Endodermal cell (in vitro differentiated cells): ENCODE measurements around the gene CD80. TPM values are rescaled to one million over a fixed set of nuclear protein-coding genes. Genes with fewer than 3 reads are reported as not detected.

Experiments used
- DNase-seq: peaks from one replicate; pipeline ENCODE4 v3.0.0-alpha.2; 2017
- H3K27ac ChIP-seq: 2 replicates; pipeline ENCODE4 v1.5.1; 2013; ENCODE audit warnings: mild to moderate bottlenecking, low read depth, low read length, moderate library complexity
- H3K27me3 ChIP-seq: 2 replicates; pipeline ENCODE4 v1.6.1; 2013; ENCODE audit warnings: mild to moderate bottlenecking, low read length, moderate library complexity; ENCODE audit not compliant: insufficient read depth, control insufficient read depth, poor library complexity, severe bottlenecking
- H3K36me3 ChIP-seq: 2 replicates; pipeline ENCODE4 v1.7.0; 2013; ENCODE audit warnings: mild to moderate bottlenecking, low read length, moderate library complexity; ENCODE audit not compliant: control insufficient read depth, insufficient read depth
- H3K4me1 ChIP-seq: one replicate; pipeline ENCODE4 v1.7.0; 2013; ENCODE audit warnings: low read length; ENCODE audit not compliant: control insufficient read depth, insufficient read depth
- H3K4me3 ChIP-seq: 2 replicates; pipeline ENCODE4 v1.5.1; 2013; ENCODE audit warnings: mild to moderate bottlenecking, low read length, moderate library complexity
- H3K9ac ChIP-seq: 2 replicates; pipeline ENCODE4 v1.6.1; 2013; ENCODE audit warnings: mild to moderate bottlenecking, low read length, moderate library complexity; ENCODE audit not compliant: poor library complexity, severe bottlenecking; ENCODE audit errors: extremely low read depth
- H3K9me3 ChIP-seq: 2 replicates; pipeline ENCODE4 v1.6.1; 2013; ENCODE audit warnings: mild to moderate bottlenecking, low read length, moderate library complexity; ENCODE audit not compliant: control insufficient read depth
- H3K27ac Mint-ChIP-seq: 2 replicates; pipeline ENCODE4 v1.8.0; 2020; ENCODE audit warnings: mixed read lengths
- H3K27me3 Mint-ChIP-seq: 2 replicates; pipeline ENCODE4 v1.8.0; 2021; ENCODE audit warnings: mild to moderate bottlenecking, mixed read lengths; ENCODE audit not compliant: insufficient read depth
- H3K36me3 Mint-ChIP-seq: 2 replicates; pipeline ENCODE4 v1.8.0; 2020; ENCODE audit warnings: low read depth, mixed read lengths
- H3K4me1 Mint-ChIP-seq: 2 replicates; pipeline ENCODE4 v1.8.0; 2020; ENCODE audit warnings: mixed read lengths
- H3K4me3 Mint-ChIP-seq: 2 replicates; pipeline ENCODE4 v1.8.0; 2020; ENCODE audit warnings: mild to moderate bottlenecking, moderate library complexity, mixed read lengths
- H3K9me3 Mint-ChIP-seq: 2 replicates; pipeline ENCODE4 v1.8.0; 2020; ENCODE audit warnings: mild to moderate bottlenecking, mixed read lengths
- CTCF ChIP-seq: fragments of 200-600 bp; sonication (generic); conservative IDR thresholded peaks from 2 replicates; pipeline ENCODE4 v1.5.0; 2021; ENCODE audit warnings: antibody characterized with exemption, mild to moderate bottlenecking
- WGBS, 2 experiments: methylation state at CpG; one replicate each; pipeline versions ENCODE4 v1.1.5 to v1.1.7; 2013; ENCODE audit warnings: missing lambda C conversion rate in 2 of 2, mixed read lengths in 1 of 2; ENCODE audit not compliant: insufficient coverage in 1 of 2, insufficient read length in 1 of 2; 5-methylcytosine and 5-hydroxymethylcytosine counted together
- total RNA-seq, 2 donors: library from RNA; stranded (reverse); fragmentation: NEBNext Ultra II Directional in 1 of 2; extraction: Animal tissue kit (Norgen Biotek cat#: 25700) in 1 of 2; gene quantifications; 2 replicates in 1 of 2; 3 replicates in 1 of 2; pipeline ENCODE4 v1.2.1, GENCODE V29; 2021

Gene CD80
- total RNA-seq, 2 donors from 2014 or later = 2.2 to 2.5 TPM

- H3K36me3 Mint-ChIP-seq = peaks cover 81% of the 10 kb centered on the region
- H3K9me3 Mint-ChIP-seq = peaks cover 18% of the 10 kb centered on the region
- H3K4me1 Mint-ChIP-seq = no peaks in the 10 kb centered on the region
Measured at GRCh38 chr3:119518026-119518425, 41.4 kb downstream of the CD80 start.

GRCh38 chr3:119517112-119517511 is 42.3 kb downstream of the CD80 start:
- no peaks in the 10 kb centered on the region for H3K27me3 ChIP-seq
- H3K36me3 ChIP-seq = peaks cover 87% of the 10 kb centered on the region
- Mint-ChIP-seq H3K27me3 (no peaks in the 10 kb centered on the region), H3K9me3 (peaks cover 18% of the 10 kb centered on the region), H3K4me1 (no peaks in the 10 kb centered on the region), H3K4me3 (no peak overlapping the region), H3K36me3 (peaks cover 81% of the 10 kb centered on the region), H3K27ac (no peak overlapping the region)
- H3K9me3 ChIP-seq = peaks cover 27% of the 10 kb centered on the region
- no peak overlapping the region for H3K27ac ChIP-seq
- 89% methylated on average over 2 of the region's 2 CpGs for WGBS, 2 experiments
- no peak overlapping the region for H3K9ac ChIP-seq
- no peak for TF ChIP-seq CTCF
- H3K4me1 ChIP-seq = no peaks in the 10 kb centered on the region
- no peak for DNase-seq
- H3K4me3 ChIP-seq = no peak overlapping the region

More at GRCh38 chr3:119518026-119518425, 41.4 kb downstream of the CD80 start:
- H3K4me3 Mint-ChIP-seq = no peak overlapping the region
- H3K9ac ChIP-seq = no peak overlapping the region
- no peak overlapping the region for H3K27ac Mint-ChIP-seq
- H3K36me3 ChIP-seq = peaks cover 92% of the 10 kb centered on the region
- no peak overlapping the region for H3K4me3 ChIP-seq
- WGBS, 2 experiments = 100% methylated on average over 1 of the region's 1 CpG; no CpG with 5 or more reads in 1 of the 2 experiments
- H3K27me3 ChIP-seq = no peaks in the 10 kb centered on the region
- H3K27ac ChIP-seq = no peak overlapping the region
- H3K27me3 Mint-ChIP-seq = no peaks in the 10 kb centered on the region
- peaks cover 27% of the 10 kb centered on the region for H3K9me3 ChIP-seq
- no peak for DNase-seq
- no peaks in the 10 kb centered on the region for H3K4me1 ChIP-seq
- TF ChIP-seq CTCF = no peak

GRCh38 chr3:119514637-119515036 is 44.8 kb downstream of the CD80 start:
- no peak for DNase-seq
- H3K4me1 ChIP-seq = no peaks in the 10 kb centered on the region
- no peak for TF ChIP-seq CTCF
- peaks cover 74% of the 10 kb centered on the region for H3K36me3 ChIP-seq
- no peak overlapping the region for H3K9ac ChIP-seq
- no peaks in the 10 kb centered on the region for H3K4me1 Mint-ChIP-seq
- no peak overlapping the region for H3K4me3 Mint-ChIP-seq
- H3K9me3 ChIP-seq = peaks cover 9% of the 10 kb centered on the region
- WGBS, 2 experiments = 86 to 94% methylated on average over 2 of the region's 2 CpGs
- no peaks in the 10 kb centered on the region for H3K27me3 Mint-ChIP-seq
- no peak overlapping the region for H3K27ac Mint-ChIP-seq
- H3K36me3 Mint-ChIP-seq = peaks cover 68% of the 10 kb centered on the region
- no peaks in the 10 kb centered on the region for H3K27me3 ChIP-seq
- no peak overlapping the region for H3K4me3 ChIP-seq
- H3K27ac ChIP-seq = no peak overlapping the region
- H3K9me3 Mint-ChIP-seq = peaks cover under 1% of the 10 kb centered on the region
